ENCODE data around the gene IMPACT.

The IMPACT gene

DNA sequence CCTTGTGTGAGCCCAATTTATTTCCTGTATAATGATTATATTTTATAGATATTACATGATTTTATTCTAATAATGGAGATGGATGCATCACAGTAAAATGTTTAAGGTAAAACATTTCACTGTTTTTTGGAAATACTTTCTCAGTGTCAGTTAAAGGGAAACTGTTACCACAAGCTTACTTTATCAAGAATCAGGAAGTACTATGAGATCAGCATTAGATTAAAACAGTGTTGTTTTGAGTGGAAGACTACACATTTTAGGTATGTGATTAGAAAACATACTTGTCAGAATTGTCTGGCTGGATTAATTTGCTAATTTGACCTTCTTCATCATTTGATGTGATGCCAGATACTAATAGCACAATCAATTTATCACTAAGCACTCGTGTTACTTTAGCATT is 33.9 kb downstream of the IMPACT start, which contains the start of gene HRH4:
Gene HRH4 (plus strand): TSS at position 250 of the 400 bp plus-strand sequence. CDS start 92 bp downstream, at position 342.
- TF ChIP-seq, protein P1, sequence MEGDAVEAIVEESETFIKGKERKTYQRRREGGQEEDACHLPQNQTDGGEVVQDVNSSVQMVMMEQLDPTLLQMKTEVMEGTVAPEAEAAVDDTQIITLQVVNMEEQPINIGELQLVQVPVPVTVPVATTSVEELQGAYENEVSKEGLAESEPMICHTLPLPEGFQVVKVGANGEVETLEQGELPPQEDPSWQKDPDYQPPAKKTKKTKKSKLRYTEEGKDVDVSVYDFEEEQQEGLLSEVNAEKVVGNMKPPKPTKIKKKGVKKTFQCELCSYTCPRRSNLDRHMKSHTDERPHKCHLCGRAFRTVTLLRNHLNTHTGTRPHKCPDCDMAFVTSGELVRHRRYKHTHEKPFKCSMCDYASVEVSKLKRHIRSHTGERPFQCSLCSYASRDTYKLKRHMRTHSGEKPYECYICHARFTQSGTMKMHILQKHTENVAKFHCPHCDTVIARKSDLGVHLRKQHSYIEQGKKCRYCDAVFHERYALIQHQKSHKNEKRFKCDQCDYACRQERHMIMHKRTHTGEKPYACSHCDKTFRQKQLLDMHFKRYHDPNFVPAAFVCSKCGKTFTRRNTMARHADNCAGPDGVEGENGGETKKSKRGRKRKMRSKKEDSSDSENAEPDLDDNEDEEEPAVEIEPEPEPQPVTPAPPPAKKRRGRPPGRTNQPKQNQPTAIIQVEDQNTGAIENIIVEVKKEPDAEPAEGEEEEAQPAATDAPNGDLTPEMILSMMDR (IDR thresholded peaks at IDR 0.05), result no peak
- DNase-seq (ENCODE audit: low spot score), result no peak
- no peak within 1 kb of the TSS for H3K4me3 ChIP-seq
- H3K27ac ChIP-seq, result no peak within 1 kb of the TSS

DNA sequence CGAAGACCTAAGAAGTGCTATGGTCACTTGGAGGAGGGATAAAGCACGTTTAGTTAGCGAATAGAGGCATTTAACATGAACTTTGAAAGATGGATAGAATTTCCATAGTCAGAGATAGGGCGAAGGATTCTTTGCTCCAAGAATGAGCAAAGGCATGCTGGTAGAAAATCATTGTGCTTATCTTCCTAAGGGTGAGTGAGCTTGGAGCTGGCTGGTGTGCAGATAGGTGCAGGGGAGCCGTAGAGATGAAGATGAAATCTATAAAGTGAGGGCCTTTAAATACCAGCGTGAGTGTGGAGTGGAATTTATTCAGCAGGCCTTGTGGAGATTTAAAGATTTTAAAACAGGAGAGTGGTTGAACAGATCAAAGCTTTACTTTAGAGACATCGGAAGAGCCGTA is 35.5 kb downstream of the IMPACT start:
- no peak overlapping the region for H3K4me3 ChIP-seq
- DNase-seq (ENCODE audit: low spot score), result no peak
- TF ChIP-seq, protein P1 (IDR thresholded peaks at IDR 0.05), result no peak
- no peak overlapping the region for H3K27ac ChIP-seq

DNA sequence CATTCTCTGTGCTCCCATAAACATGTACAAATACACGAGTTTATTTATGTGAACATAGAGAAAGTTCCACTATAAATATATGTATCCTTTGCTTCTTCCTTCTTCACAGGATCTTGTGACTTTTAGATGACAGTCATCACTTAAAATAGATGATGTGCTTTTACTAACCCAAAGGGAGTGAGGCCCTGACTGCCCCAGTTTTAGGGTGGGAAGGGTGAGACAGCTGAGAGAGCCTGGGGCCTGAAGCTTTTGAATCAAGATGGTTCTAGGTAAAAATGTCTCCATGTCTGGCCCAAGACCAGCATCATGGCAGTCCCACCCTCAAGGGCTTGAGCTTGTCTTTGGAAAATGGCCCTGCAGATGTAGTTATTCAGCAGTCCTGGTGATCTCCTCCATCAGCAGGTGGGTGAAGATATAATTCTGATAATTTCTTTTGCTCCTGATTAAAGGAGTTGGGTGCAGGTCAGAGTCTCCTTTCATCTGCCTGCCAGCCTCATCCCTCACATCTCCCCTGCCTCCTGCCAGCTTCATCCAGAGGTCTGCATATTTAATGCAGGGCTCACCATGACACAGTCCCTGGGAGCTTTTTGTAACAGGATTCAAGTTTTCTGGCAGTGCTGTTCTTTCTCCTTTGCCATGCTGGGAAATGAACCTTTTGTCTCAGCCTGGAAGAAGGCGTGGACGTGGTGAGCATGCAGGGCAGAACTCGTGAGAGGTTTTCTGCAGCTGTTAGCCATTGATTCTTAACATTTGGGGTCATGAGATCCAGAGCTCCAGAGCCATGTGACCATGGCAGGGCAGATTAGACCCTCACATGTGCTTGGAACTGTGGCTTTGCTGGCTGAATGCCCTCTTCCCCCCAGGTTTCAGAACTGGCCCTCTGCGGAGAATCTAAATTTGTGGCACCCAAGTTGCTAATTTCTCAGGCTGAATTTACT is 36.6 kb downstream of the IMPACT start:
- no peak for DNase-seq (ENCODE audit: low spot score)
- Histone ChIP-seq H3K27ac (no peak overlapping the region), H3K4me3 (no peak overlapping the region)
- TF ChIP-seq, protein P1 (IDR thresholded peaks at IDR 0.05), result no peak

DNA sequence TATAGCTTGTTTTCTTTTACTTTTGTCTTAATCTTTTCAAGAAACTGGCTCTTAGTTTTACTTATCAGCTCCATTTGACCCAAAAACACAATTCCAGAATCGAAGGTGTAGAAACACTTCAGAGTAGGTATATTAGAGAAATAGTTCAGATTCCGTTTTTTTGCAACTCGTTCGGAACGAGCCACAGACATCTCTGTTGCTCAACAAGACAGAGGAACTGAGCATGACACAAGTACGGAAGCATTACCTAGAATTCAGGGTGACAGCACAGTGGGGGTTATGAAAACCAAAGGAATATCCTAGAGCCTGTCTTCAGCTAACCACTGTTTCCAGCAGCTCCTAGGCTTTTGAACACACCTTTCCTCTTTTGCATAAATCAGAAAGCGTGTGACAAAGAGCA is 39.0 kb downstream of the IMPACT start:
- H3K4me3 ChIP-seq, result no peak overlapping the region
- H3K27ac ChIP-seq, result no peak overlapping the region
- TF ChIP-seq, protein P1 (IDR thresholded peaks at IDR 0.05), result no peak
- no peak for DNase-seq (ENCODE audit: low spot score)

DNA sequence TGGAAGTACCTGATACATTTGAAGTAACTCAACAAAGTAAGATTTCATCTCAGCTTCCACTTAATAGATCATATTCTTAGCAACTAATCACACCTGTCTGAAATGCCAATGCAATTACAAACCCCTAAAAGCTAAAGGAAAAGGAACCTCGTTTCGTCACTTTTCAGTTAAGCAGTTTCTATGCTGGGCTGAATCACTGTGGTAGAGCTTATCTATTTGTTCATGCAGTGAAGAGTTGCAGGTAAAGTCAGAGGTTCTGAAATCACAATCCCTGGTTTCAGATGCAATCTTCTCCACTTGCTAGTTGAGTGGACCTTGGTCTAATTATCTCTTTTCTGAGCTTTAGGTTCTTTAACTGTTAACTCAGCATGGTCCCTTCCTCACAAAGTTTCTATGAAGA is 40.3 kb downstream of the IMPACT start:
- Histone ChIP-seq H3K4me3 (no peak overlapping the region), H3K27ac (no peak overlapping the region)
- TF ChIP-seq, protein P1 (IDR thresholded peaks at IDR 0.05), result no peak
- no peak for DNase-seq (ENCODE audit: low spot score)

DNA sequence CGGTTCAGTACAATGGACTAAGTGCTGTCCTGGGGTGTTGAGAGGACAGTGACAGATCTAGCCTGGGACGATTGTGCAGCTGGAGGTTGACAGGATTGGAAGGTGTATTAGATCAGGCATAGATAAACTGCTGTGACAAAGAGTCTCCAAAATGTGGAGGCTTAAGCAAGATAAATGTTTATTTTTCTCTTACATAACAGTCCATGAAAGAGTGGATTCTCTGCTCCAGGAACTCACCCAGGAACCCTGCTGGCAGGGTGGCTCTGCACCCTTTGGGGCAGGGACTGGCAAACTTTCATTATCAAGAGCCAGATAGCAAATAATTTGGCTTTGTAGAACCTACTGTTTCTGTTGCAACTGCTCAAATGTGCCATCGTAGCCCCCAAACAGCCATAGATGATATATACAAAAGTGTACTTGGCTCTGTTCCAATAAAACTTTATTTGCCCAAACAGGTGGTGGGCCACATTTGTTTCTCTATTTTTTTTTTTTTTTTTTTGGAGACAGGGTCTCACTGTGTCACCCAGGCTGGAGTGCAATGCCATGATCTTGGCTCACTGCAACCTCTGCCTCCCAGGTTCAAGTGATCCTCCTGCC is 43.6 kb downstream of the IMPACT start:
- TF ChIP-seq, protein P1 (IDR thresholded peaks at IDR 0.05), result no peak
- H3K27ac ChIP-seq, result no peak overlapping the region
- no peak overlapping the region for H3K4me3 ChIP-seq
- DNase-seq (ENCODE audit: low spot score), result no peak

Data from coronary artery (tissue), 2 donors.